ENCODE measurements around the gene RAPGEF5.

Gene RAPGEF5

GRCh38 chr7:22213081-22213480 is 143.9 kb downstream of the RAPGEF5 start:
- no peak for DNase-seq

GRCh38 chr7:22210967-22211366 is 146.0 kb downstream of the RAPGEF5 start:
- no peak for DNase-seq

- DNase-seq = no peak
Observed at GRCh38 chr7:22210355-22210754, 146.6 kb downstream of the RAPGEF5 start.

- no peak for DNase-seq
Observed at GRCh38 chr7:22208799-22209198, 148.2 kb downstream of the RAPGEF5 start.

- no peak for DNase-seq
Observed at GRCh38 chr7:22207724-22208225, 149.2 kb downstream of the RAPGEF5 start.

GRCh38 chr7:22205631-22206030 is 151.3 kb downstream of the RAPGEF5 start:
- no peak for DNase-seq

GRCh38 chr7:22204312-22204711 is 152.6 kb downstream of the RAPGEF5 start:
- no peak for DNase-seq

GRCh38 chr7:22202141-22202540 is 154.8 kb downstream of the RAPGEF5 start:
- no peak for DNase-seq

GRCh38 chr7:22201186-22201880 is 155.6 kb downstream of the RAPGEF5 start:
- no peak for DNase-seq

GRCh38 chr7:22200777-22201176 is 156.2 kb downstream of the RAPGEF5 start:
- no peak for DNase-seq

GRCh38 chr7:22200238-22200637 is 156.7 kb downstream of the RAPGEF5 start:
- no peak for DNase-seq

GRCh38 chr7:22197376-22197775 is 159.6 kb downstream of the RAPGEF5 start:
- DNase-seq = no peak

- no peak for DNase-seq
Observed at GRCh38 chr7:22196429-22196828, 160.5 kb downstream of the RAPGEF5 start.

GRCh38 chr7:22195397-22196172 is 161.4 kb downstream of the RAPGEF5 start:
- DNase-seq = no peak

- DNase-seq = no peak
Observed at GRCh38 chr7:22194658-22195273, 162.2 kb downstream of the RAPGEF5 start.

- DNase-seq = no peak
Observed at GRCh38 chr7:22193450-22193983, 163.4 kb downstream of the RAPGEF5 start.

GRCh38 chr7:22192801-22193200 is 164.2 kb downstream of the RAPGEF5 start:
- no peak for DNase-seq

GRCh38 chr7:22190736-22191135 is 166.2 kb downstream of the RAPGEF5 start:
- DNase-seq = no peak

- no peak for DNase-seq
Observed at GRCh38 chr7:22189741-22190140, 167.2 kb downstream of the RAPGEF5 start.

GRCh38 chr7:22189230-22189629 is 167.7 kb downstream of the RAPGEF5 start:
- DNase-seq = no peak

- DNase-seq = no peak
Observed at GRCh38 chr7:22187691-22188348, 169.1 kb downstream of the RAPGEF5 start.

- no peak for DNase-seq
Observed at GRCh38 chr7:22185559-22185958, 171.4 kb downstream of the RAPGEF5 start.

Data from effector CD8-positive, alpha-beta T cell (primary cell).